Measurements from ENCODE around the gene PROK2. TPM values are rescaled to one million over a fixed set of nuclear protein-coding genes. Genes with fewer than 3 reads are reported as not detected.

Gene PROK2
- total and polyA plus RNA-seq, 10 of the 15 experiments (the other 5 are each of a cell fraction or from before 2014, with no cell fraction given): not detected

- BruUV-seq (replicated peaks): no TSS peak
- Histone ChIP-seq H3K27ac (ENCODE audit: control insufficient read depth, insufficient read depth) (no peak overlapping the region), H3K4me2 (ENCODE audit: control insufficient read depth, insufficient read depth) (no peak overlapping the region), H4K20me1 (ENCODE audit: control insufficient read depth, insufficient read depth) (no peaks in the 10 kb centered on the region), H3K4me1 (ENCODE audit: control insufficient read depth, insufficient read depth, low read length) (no peaks in the 10 kb centered on the region), H3K36me3 (ENCODE audit: control insufficient read depth in 2 of 2, insufficient read depth in 2 of 2, low read length in 1 of 2) (no peaks in the 10 kb centered on the region), H2AFZ (ENCODE audit: control insufficient read depth, low read depth, low read length) (no peak overlapping the region), H3K9me3 (replicated peaks; ENCODE audit: control insufficient read depth, insufficient read depth, low read length) (no peaks in the 10 kb centered on the region), H3K4me3 (no peak overlapping the region), H3K79me2 (ENCODE audit: control insufficient read depth, insufficient read depth, low read length) (no peaks in the 10 kb centered on the region), H3K27me3 (replicated peaks in 1 of 2; ENCODE audit: control insufficient read depth in 2 of 2, insufficient read depth in 2 of 2, low read length in 1 of 2) (peaks cover 8 to 19% of the 10 kb centered on the region in 2 experiments), H3K9ac (ENCODE audit: control insufficient read depth, insufficient read depth, low read length) (no peak overlapping the region)
- FAIRE-seq (no peak), ATAC-seq (no peak), DNase-seq (ENCODE audit: low read depth, low spot score) (no peak)
- ChIA-PET RAD21 (ENCODE audit: unreplicated experiment) (no interaction called here), CTCF (no interaction called here), POLR2A (no interaction called here), SMC1A (ENCODE audit: uncharacterized antibody, unreplicated experiment) (no interaction called here)
- 11% methylated on average over 21 of the region's 23 CpGs for WGBS (ENCODE audit: insufficient coverage, insufficient replicate concordance, low lambda C conversion rate, missing lambda C conversion rate)
- intact Hi-C loops (cut with micrococcal nuclease; ENCODE audit: unreplicated experiment): no loop called here
- in situ Hi-C loops (cut with MboI): no loop called here
- TF ChIP-seq KLF5 (IDR thresholded peaks at IDR 0.05; ENCODE audit: partially characterized antibody): no peak
- TF ChIP-seq, protein P1, sequence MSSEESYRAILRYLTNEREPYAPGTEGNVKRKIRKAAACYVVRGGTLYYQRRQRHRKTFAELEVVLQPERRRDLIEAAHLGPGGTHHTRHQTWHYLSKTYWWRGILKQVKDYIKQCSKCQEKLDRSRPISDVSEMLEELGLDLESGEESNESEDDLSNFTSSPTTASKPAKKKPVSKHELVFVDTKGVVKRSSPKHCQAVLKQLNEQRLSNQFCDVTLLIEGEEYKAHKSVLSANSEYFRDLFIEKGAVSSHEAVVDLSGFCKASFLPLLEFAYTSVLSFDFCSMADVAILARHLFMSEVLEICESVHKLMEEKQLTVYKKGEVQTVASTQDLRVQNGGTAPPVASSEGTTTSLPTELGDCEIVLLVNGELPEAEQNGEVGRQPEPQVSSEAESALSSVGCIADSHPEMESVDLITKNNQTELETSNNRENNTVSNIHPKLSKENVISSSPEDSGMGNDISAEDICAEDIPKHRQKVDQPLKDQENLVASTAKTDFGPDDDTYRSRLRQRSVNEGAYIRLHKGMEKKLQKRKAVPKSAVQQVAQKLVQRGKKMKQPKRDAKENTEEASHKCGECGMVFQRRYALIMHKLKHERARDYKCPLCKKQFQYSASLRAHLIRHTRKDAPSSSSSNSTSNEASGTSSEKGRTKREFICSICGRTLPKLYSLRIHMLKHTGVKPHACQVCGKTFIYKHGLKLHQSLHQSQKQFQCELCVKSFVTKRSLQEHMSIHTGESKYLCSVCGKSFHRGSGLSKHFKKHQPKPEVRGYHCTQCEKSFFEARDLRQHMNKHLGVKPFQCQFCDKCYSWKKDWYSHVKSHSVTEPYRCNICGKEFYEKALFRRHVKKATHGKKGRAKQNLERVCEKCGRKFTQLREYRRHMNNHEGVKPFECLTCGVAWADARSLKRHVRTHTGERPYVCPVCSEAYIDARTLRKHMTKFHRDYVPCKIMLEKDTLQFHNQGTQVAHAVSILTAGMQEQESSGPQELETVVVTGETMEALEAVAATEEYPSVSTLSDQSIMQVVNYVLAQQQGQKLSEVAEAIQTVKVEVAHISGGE (CRISPR knock-in tag; IDR thresholded peaks at IDR 0.05): no peak
Observed at GRCh38 chr3:71784201-71784913, 591 bp downstream of the PROK2 start.

DNA sequence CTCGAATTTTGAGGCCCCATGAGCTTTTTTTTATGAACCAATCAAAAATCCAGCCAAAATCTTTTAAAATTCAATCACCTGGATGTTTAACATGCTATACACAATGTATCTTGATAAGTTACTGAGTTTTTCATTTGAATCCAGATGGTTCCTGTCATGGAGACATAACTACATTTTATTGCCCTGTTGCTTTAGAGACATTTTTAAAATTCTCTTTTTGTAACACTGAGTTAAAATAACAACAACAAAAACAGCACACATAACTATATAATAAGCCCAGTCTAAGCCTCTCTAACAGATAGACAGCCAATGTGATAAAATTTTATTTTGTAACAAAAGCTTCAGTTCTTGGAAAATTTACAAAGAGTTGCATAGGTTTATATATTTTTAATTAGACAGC, 1.8 kb downstream of the PROK2 start:
- H3K9ac ChIP-seq (ENCODE audit: control insufficient read depth, insufficient read depth, low read length): no peak overlapping the region
- intact Hi-C loops (cut with micrococcal nuclease; ENCODE audit: unreplicated experiment): no loop called here
- no peaks in the 10 kb centered on the region for H3K4me1 ChIP-seq (ENCODE audit: control insufficient read depth, insufficient read depth, low read length)
- H2AFZ ChIP-seq (ENCODE audit: control insufficient read depth, low read depth, low read length): no peak overlapping the region
- H3K79me2 ChIP-seq (ENCODE audit: control insufficient read depth, insufficient read depth, low read length): no peaks in the 10 kb centered on the region
- H3K36me3 ChIP-seq (ENCODE audit: control insufficient read depth in 2 of 2, insufficient read depth in 2 of 2, low read length in 1 of 2): no peaks in the 10 kb centered on the region
- no TSS peak for BruUV-seq (replicated peaks)
- DNase-seq (ENCODE audit: low read depth, low spot score) (no peak), ATAC-seq (no peak), FAIRE-seq (no peak)
- POLR2A ChIA-PET: no interaction called here
- WGBS (ENCODE audit: insufficient coverage, insufficient replicate concordance, low lambda C conversion rate, missing lambda C conversion rate): 0% methylated on average over 1 of the region's 1 CpG
- H3K9me3 ChIP-seq (replicated peaks; ENCODE audit: control insufficient read depth, insufficient read depth, low read length): no peaks in the 10 kb centered on the region
- no peak overlapping the region for H3K27ac ChIP-seq (ENCODE audit: control insufficient read depth, insufficient read depth)
- RAD21 ChIA-PET (ENCODE audit: unreplicated experiment): no interaction called here
- SMC1A ChIA-PET (ENCODE audit: uncharacterized antibody, unreplicated experiment): no interaction called here
- peaks cover 8 to 19% of the 10 kb centered on the region in 2 experiments for H3K27me3 ChIP-seq (replicated peaks in 1 of 2; ENCODE audit: control insufficient read depth in 2 of 2, insufficient read depth in 2 of 2, low read length in 1 of 2)
- no peaks in the 10 kb centered on the region for H4K20me1 ChIP-seq (ENCODE audit: control insufficient read depth, insufficient read depth)
- in situ Hi-C loops (cut with MboI): no loop called here
- CTCF ChIA-PET: no interaction called here
- no peak overlapping the region for H3K4me3 ChIP-seq
- no peak overlapping the region for H3K4me2 ChIP-seq (ENCODE audit: control insufficient read depth, insufficient read depth)
- TF ChIP-seq EZH2 (IDR thresholded peaks at IDR 0.05; ENCODE audit: borderline replicate concordance, control insufficient read depth, low read depth, low read length) (0 out of 2 replicates have a peak, but pooled peaks have one; percentile 13), TCF12 (IDR thresholded peaks at IDR 0.05; ENCODE audit: low read depth, low read length) (no peak), ZZZ3 (IDR thresholded peaks at IDR 0.05; ENCODE audit: control insufficient read depth, insufficient read length, low read depth) (no peak)
